CD8-positive, alpha-beta memory T cell (primary cell): Measurements from ENCODE around the gene SVIL. TPM values are rescaled to one million over a fixed set of nuclear protein-coding genes. Genes with fewer than 3 reads are reported as not detected.
"Not testable (repeated sequence)": the region's sequence is repeated elsewhere in the genome, so short reads cannot be mapped to it uniquely, and the experiment has no call there.

ENCODE experiments used
- CTCF ChIA-PET: fragments of 350-600 bp; sonication (Branson Sonifier 250); formaldehyde crosslinking; loops from one replicate; lab custom pipeline; 2021; ENCODE audit warnings: antibody characterized with exemption; lab: Charles Lee
- POLR2A ChIA-PET: fragments of 350-600 bp; sonication (Branson Sonifier 250); formaldehyde crosslinking; loops from one replicate; lab custom pipeline; 2021; ENCODE audit warnings: antibody characterized with exemption; lab: Charles Lee
- DNase-seq, 5 donors: peaks; one replicate each; pipeline versions ENCODE4 v3.0.0 to v3.0.0-alpha.2; 2020 to 2022; ENCODE audit warnings: mixed read lengths in 1 of 5
- H3K27ac ChIP-seq: one replicate; pipeline ENCODE4 v1.7.0; 2013; ENCODE audit warnings: low read depth, mild to moderate bottlenecking, low read length, moderate library complexity
- H3K27me3 ChIP-seq: 2 replicates; pipeline ENCODE4 v1.7.0; 2013; ENCODE audit warnings: low read length, mild to moderate bottlenecking; ENCODE audit not compliant: insufficient read depth, poor library complexity, severe bottlenecking
- H3K36me3 ChIP-seq: 2 replicates; pipeline ENCODE4 v1.7.0; 2013; ENCODE audit warnings: mild to moderate bottlenecking, low read length, moderate library complexity; ENCODE audit not compliant: insufficient read depth
- H3K4me1 ChIP-seq: 2 replicates; pipeline ENCODE4 v1.7.0; 2013; ENCODE audit warnings: mild to moderate bottlenecking, low read length, moderate library complexity; ENCODE audit not compliant: insufficient read depth
- H3K4me3 ChIP-seq: 2 replicates; pipeline ENCODE4 v1.7.0; 2013; ENCODE audit warnings: mild to moderate bottlenecking, low read length
- H3K9me3 ChIP-seq: 2 replicates; pipeline ENCODE4 v1.7.0; 2013; ENCODE audit warnings: mild to moderate bottlenecking, low read length
- H3K27ac Mint-ChIP-seq, 8 donors: one replicate each; pipeline ENCODE4 v1.8.0; 2020 to 2021; ENCODE audit warnings: mixed read lengths in 8 of 8, mild to moderate bottlenecking in 6 of 8, inconsistent platforms in 3 of 8, moderate library complexity in 3 of 8
- H3K27me3 Mint-ChIP-seq, 2 donors: one replicate each; pipeline ENCODE4 v1.8.0; 2020 to 2021; ENCODE audit warnings: mixed read lengths in 2 of 2, mild to moderate bottlenecking in 1 of 2, moderate library complexity in 1 of 2
- H3K36me3 Mint-ChIP-seq, 3 donors: one replicate each; pipeline ENCODE4 v1.8.0; 2020 to 2021; ENCODE audit warnings: mixed read lengths in 3 of 3, inconsistent platforms in 1 of 3, mild to moderate bottlenecking in 1 of 3
- H3K4me1 Mint-ChIP-seq, 3 donors: one replicate each; pipeline ENCODE4 v1.8.0; 2020 to 2021; ENCODE audit warnings: mixed read lengths in 3 of 3, inconsistent platforms in 1 of 3, mild to moderate bottlenecking in 1 of 3
- H3K4me3 Mint-ChIP-seq, 7 donors: one replicate each; pipeline ENCODE4 v1.8.0; 2020 to 2021; ENCODE audit warnings: mixed read lengths in 7 of 7, mild to moderate bottlenecking in 6 of 7, moderate library complexity in 4 of 7, inconsistent platforms in 2 of 7
- H3K9me3 Mint-ChIP-seq, 5 donors: one replicate each; pipeline ENCODE4 v1.8.0; 2020 to 2022; ENCODE audit warnings: mixed read lengths in 5 of 5, mild to moderate bottlenecking in 3 of 5, moderate library complexity in 2 of 5, inconsistent platforms in 1 of 5
- polyA plus RNA-seq: library from polyadenylated mRNA; unstranded; fragments of 300-500 nt; fragmentation: Illumina TruSeq; gene quantifications from one replicate; pipeline ENCODE4 v1.2.3, GENCODE V29; 2021
- total RNA-seq, 2 experiments: library from RNA; stranded (reverse); gene quantifications; one replicate each; pipeline ENCODE4 v1.2.3, GENCODE V29; 2021

Gene SVIL
- total and polyA plus RNA-seq, 3 experiments from 2014 or later: 4.2 to 9.2 (median 5.9) TPM

DNA sequence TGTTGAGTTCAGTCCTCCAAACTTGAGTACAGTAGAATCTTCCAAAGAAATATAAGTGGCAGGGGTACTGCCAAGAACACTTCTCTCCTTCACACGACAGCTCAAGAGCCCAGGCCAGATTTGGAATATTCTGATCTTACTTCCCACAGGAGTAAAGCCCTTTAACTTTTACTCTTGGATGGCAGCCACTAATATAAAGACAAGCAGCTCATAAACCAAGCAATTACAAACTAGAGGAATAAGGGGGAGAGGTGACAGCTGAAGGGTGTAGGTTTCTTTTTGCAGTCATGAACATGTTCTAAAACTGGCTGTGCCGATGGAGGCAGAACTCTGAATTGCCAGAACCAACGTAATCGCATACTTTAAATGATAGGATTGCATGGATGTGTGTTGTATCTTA, 74.8 kb downstream of the SVIL start:
- Histone ChIP-seq H3K27me3 (no peaks in the 10 kb centered on the region), H3K36me3 (no peaks in the 10 kb centered on the region), H3K27ac (no peak overlapping the region), H3K4me1 (no peaks in the 10 kb centered on the region), H3K4me3 (no peak overlapping the region), H3K9me3 (no peaks in the 10 kb centered on the region)
- Mint-ChIP-seq H3K27ac (peak overlapping the region in 2 of 8 donors; percentile 20 to 66), H3K36me3 (peaks cover under 1 to 14% (median 6%) of the 10 kb centered on the region in 3 donors), H3K9me3 (no peaks in the 10 kb centered on the region), H3K27me3 (no peaks in the 10 kb centered on the region), H3K4me3 (no peak overlapping the region), H3K4me1 (no peaks in the 10 kb centered on the region)
- CTCF ChIA-PET: no interaction called here
- no peak for DNase-seq
- POLR2A ChIA-PET: no interaction called here

DNA sequence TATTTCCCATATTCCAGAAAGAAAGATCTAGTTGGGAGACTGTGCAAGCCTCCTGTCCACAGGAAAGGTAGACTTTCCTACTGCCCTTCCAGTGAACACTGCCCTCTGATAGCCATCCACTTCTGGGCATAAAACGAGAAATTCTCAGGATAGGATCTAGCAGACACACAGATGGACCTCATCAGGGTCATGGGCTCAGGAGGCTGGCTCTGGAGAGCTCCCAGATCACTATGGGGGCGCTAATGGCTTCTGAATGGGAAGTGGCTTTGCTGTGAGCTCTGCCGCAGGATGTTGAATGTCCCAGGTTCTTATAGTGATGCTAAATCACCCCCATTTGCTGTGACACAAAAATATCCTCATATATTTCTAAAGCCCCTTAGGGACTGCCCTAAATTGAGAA, 77.1 kb downstream of the SVIL start:
- Histone ChIP-seq H3K36me3 (no peaks in the 10 kb centered on the region), H3K4me1 (no peaks in the 10 kb centered on the region), H3K4me3 (no peak overlapping the region), H3K27ac (no peak overlapping the region), H3K9me3 (no peaks in the 10 kb centered on the region), H3K27me3 (no peaks in the 10 kb centered on the region)
- no peak for DNase-seq
- no peaks in the 10 kb centered on the region for H3K4me1 Mint-ChIP-seq
- CTCF ChIA-PET: interaction anchor here (1.3 kb wide), 1 partner anchor 9 kb away, joined by 3 read pairs; no protein-coding TSS in a partner anchor
- POLR2A ChIA-PET: no interaction called here
- H3K27me3 Mint-ChIP-seq: no peaks in the 10 kb centered on the region
- no peak overlapping the region for H3K27ac Mint-ChIP-seq
- H3K4me3 Mint-ChIP-seq: no peak overlapping the region
- H3K36me3 Mint-ChIP-seq: peaks cover 8 to 20% (median 9%) of the 10 kb centered on the region in 3 donors
- H3K9me3 Mint-ChIP-seq: no peaks in the 10 kb centered on the region

DNA sequence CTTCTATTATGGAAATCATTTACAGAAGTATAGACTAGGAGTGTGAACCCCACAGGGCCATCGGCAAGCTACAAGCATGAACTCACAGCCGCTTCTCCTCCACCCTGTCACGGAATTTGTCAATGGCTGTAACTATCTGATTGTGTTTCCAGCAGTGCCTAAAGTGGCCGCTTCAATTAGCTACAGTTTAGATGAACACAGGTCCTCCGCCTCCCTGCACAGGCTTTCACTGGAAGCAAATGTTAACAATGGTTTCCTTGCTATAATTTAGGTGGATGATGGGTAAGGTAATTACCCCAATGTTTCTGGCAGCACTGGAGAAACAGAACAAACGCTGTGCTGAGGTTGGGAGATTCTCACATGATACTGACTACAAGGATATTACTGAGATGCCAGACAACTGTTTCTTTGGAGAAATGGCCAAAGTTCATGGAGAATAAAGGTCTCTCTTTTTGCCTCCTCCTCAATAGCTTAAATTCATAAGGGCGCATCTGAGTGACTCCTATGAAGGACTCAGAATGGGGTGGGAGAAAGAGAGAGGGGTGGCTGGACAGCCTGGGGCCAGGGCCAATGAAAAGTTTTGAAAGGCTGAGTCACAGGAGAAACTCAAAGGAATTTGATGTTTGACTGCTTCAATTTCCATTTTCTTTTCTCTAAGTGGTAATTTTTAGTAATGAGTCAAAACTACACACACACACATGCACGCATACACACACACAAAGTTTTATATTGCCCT, 78.9 kb downstream of the SVIL start:
- no peaks in the 10 kb centered on the region for H3K27me3 Mint-ChIP-seq
- CTCF ChIA-PET: no interaction called here

GRCh38 chr10:29555091-29555745, 79.6 kb downstream of the SVIL start:
- H3K27me3 ChIP-seq: no peaks in the 10 kb centered on the region
- no peak overlapping the region for H3K4me3 ChIP-seq
- DNase-seq: no peak
- POLR2A ChIA-PET: no interaction called here
- Mint-ChIP-seq H3K4me3 (no peak overlapping the region), H3K27me3 (no peaks in the 10 kb centered on the region), H3K36me3 (peaks cover 17 to 28% (median 19%) of the 10 kb centered on the region in 3 donors), H3K9me3 (no peaks in the 10 kb centered on the region), H3K4me1 (no peaks in the 10 kb centered on the region), H3K27ac (no peak overlapping the region)
- H3K4me1 ChIP-seq: no peaks in the 10 kb centered on the region
- no peak overlapping the region for H3K27ac ChIP-seq
- no peaks in the 10 kb centered on the region for H3K9me3 ChIP-seq
- peaks cover 5% of the 10 kb centered on the region for H3K36me3 ChIP-seq
- CTCF ChIA-PET: no interaction called here

More for the DNA sequence above, 78.9 kb downstream of the SVIL start:
- Histone ChIP-seq H3K27me3 (no peaks in the 10 kb centered on the region), H3K9me3 (no peaks in the 10 kb centered on the region), H3K27ac (no peak overlapping the region), H3K4me3 (no peak overlapping the region), H3K36me3 (peaks cover 3% of the 10 kb centered on the region), H3K4me1 (no peaks in the 10 kb centered on the region)
- H3K4me3 Mint-ChIP-seq: no peak overlapping the region
- H3K9me3 Mint-ChIP-seq: no peaks in the 10 kb centered on the region
- H3K27ac Mint-ChIP-seq: no peak overlapping the region
- H3K4me1 Mint-ChIP-seq: no peaks in the 10 kb centered on the region
- DNase-seq: no peak
- peaks cover 14 to 21% (median 15%) of the 10 kb centered on the region in 3 donors for H3K36me3 Mint-ChIP-seq
- POLR2A ChIA-PET: no interaction called here

DNA sequence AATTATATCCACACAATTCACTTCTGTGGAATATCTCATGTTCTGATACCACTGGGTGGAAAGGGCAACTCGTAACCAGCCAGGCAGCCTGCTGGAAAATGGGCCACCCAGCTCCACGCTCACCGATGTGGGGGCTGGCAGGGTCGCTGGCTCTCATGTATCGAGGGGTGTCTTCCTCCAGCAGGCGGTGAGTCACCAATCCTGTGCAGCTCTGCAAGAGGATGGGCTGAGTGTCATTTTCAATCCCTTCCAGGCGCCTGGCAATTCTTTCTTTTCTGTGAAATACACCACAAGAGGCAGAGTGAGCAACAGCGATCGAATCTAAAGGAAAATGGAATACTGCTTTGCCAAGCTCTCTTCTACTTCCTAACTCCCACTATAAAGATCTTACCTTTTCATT, 80.1 kb downstream of the SVIL start:
- no peak overlapping the region for H3K4me3 ChIP-seq
- H3K4me1 ChIP-seq: no peaks in the 10 kb centered on the region
- no peak overlapping the region for H3K4me3 Mint-ChIP-seq
- no peaks in the 10 kb centered on the region for H3K9me3 Mint-ChIP-seq
- H3K27me3 Mint-ChIP-seq: no peaks in the 10 kb centered on the region
- H3K9me3 ChIP-seq: no peaks in the 10 kb centered on the region
- H3K27ac ChIP-seq: no peak overlapping the region
- CTCF ChIA-PET: no interaction called here
- peaks cover 17 to 31% (median 22%) of the 10 kb centered on the region in 3 donors for H3K36me3 Mint-ChIP-seq
- DNase-seq: no peak
- H3K27me3 ChIP-seq: no peaks in the 10 kb centered on the region
- peaks cover 5% of the 10 kb centered on the region for H3K36me3 ChIP-seq
- H3K27ac Mint-ChIP-seq: no peak overlapping the region
- POLR2A ChIA-PET: no interaction called here
- H3K4me1 Mint-ChIP-seq: no peaks in the 10 kb centered on the region

DNA sequence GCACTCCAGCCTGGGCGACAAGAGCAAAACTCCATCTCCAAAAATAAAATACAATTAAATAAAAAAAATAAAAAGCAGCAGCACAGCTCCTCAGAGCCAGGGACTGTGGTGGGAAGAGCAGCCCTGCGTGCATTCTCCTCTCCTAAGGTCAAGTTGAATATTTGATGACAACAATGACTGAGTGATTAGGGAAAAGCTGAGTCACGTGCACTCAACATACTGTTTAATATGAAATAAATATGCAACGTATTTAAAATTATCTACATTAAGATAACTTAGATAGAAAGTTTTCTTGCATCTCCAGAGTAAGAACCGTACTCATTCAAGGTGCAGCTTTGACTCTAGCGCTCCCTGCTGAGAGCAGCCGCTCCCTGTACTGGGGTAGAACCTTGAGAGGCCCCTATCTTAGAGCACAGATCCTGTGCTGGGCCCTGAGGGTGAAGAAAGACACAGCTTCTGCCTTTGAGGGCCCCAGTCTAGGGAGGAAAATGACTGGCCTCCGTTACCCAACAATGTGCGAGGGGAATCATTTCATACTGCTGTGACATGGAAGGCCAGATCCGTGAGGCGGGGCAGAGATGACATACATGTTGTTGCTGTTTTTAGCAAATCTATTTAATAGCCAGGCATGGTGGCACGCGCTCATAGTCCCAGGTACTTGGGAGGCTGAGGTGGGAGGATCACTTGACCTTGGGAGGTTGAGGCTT, 81.1 kb downstream of the SVIL start:
- no peak overlapping the region for H3K4me3 Mint-ChIP-seq
- Histone ChIP-seq H3K9me3 (no peaks in the 10 kb centered on the region), H3K27ac (no peak overlapping the region), H3K4me1 (no peaks in the 10 kb centered on the region), H3K4me3 (no peak overlapping the region), H3K36me3 (peaks cover 5% of the 10 kb centered on the region), H3K27me3 (no peaks in the 10 kb centered on the region)
- peaks cover 17 to 31% (median 22%) of the 10 kb centered on the region in 3 donors for H3K36me3 Mint-ChIP-seq
- POLR2A ChIA-PET: no interaction called here
- CTCF ChIA-PET: interaction anchor here (1.9 kb wide), 1 partner anchor 9 kb away, joined by 6 read pairs; no protein-coding TSS in a partner anchor
- H3K4me1 Mint-ChIP-seq: no peaks in the 10 kb centered on the region
- H3K9me3 Mint-ChIP-seq: no peaks in the 10 kb centered on the region
- no peak overlapping the region for H3K27ac Mint-ChIP-seq
- no peak for DNase-seq
- no peaks in the 10 kb centered on the region for H3K27me3 Mint-ChIP-seq

DNA sequence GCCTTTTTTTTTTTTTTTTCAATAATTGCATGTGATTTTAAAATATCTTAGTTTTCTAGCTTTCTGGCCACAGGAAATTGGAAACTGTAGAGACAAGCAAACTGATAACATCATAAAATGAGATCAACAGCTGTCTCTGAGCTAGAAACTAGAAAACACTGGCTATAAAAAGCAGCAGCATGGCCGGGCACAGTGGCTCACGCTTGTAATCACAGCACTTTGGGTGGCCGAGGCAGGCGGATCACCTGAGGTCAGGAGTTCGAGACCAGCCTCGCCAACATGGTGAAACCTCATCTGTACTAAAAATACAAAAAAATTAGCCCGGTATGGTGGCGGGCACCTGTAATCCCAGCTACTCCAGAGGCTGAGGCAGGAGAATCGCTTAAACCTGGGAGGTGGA, 81.7 kb downstream of the SVIL start:
- H3K4me1 ChIP-seq, H3K9me3 ChIP-seq, H3K27ac Mint-ChIP-seq, H3K4me3 Mint-ChIP-seq, H3K9me3 Mint-ChIP-seq, POLR2A ChIA-PET, H3K4me1 Mint-ChIP-seq, H3K27me3 ChIP-seq, DNase-seq, H3K27me3 Mint-ChIP-seq, H3K36me3 ChIP-seq, H3K27ac ChIP-seq, H3K4me3 ChIP-seq: not testable (repeated sequence)
- CTCF ChIA-PET: interaction anchor here (1.9 kb wide), 1 partner anchor 9 kb away, joined by 6 read pairs; no protein-coding TSS in a partner anchor
- H3K36me3 Mint-ChIP-seq: peaks cover 20 to 32% (median 22%) of the 10 kb centered on the region in 3 donors

DNA sequence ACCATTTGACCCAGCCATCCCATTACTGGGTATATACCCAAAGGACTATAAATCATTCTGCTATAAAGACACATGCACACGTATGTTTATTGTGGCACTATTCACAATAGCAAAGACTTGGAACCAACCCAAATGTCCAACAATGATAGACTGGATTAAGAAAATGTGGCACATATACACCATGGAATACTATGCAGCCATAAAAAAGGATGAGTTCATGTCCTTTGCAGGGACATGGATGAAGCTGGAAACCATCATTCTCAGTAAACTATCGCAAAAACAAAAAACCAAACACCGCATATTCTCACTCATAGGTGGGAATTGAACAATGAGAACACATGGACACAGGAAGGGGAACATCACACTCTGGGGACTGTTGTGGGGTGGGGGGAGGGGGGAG, 85.3 kb downstream of the SVIL start:
- H3K4me3 Mint-ChIP-seq, H3K27me3 Mint-ChIP-seq, H3K4me1 ChIP-seq, H3K4me1 Mint-ChIP-seq, H3K36me3 ChIP-seq, H3K27ac ChIP-seq, DNase-seq, H3K4me3 ChIP-seq, POLR2A ChIA-PET, H3K9me3 ChIP-seq, H3K9me3 Mint-ChIP-seq, H3K27me3 ChIP-seq, H3K27ac Mint-ChIP-seq, CTCF ChIA-PET: not testable (repeated sequence)
- peaks cover 13 to 33% (median 16%) of the 10 kb centered on the region in 3 donors for H3K36me3 Mint-ChIP-seq
